ENCODE data around the gene R3HDM1. TPM values are rescaled to one million over a fixed set of nuclear protein-coding genes. Genes with fewer than 3 reads are reported as not detected.

R3HDM1 gene
- total and polyA plus RNA-seq, 2 donors (not counting 1 experiment from before 2014, with no cell fraction given): 12.4 to 33.1 TPM

DNA sequence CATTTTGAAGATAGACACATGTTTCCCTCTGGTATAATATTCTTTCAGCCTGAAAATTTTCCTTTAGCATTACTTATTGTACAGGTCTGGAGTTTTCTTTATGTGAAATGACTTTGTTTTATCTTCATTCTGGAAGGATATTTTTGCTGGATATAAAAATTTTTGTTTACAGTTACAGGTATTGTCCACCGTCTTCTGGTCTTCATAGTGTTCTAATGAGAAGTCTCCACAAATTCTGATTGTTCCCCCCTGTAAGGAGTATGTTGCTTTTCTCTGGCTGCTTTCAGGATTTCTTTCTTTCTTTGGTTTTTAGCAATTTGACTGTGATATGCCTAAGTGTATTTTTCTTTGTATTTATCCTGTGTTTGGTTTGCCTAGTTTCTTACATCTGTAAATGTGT is 225.4 kb downstream of the R3HDM1 start:
- H2AFZ ChIP-seq (ENCODE audit: low read length): no peak overlapping the region
- DNase-seq (ENCODE audit: low read depth in 2 of 2): no peak
- no peak overlapping the region for H3K27ac ChIP-seq (ENCODE audit: insufficient read depth, low read length)
- H3K36me3 ChIP-seq (ENCODE audit: control insufficient read depth, insufficient read depth, low read length): peaks cover 6% of the 10 kb centered on the region
- no peaks in the 10 kb centered on the region for H3K9me3 ChIP-seq (ENCODE audit: control insufficient read depth, insufficient read depth, low read depth, low read length)
- H3K79me2 ChIP-seq (ENCODE audit: control insufficient read depth, insufficient read depth, low read length): no peaks in the 10 kb centered on the region
- H3K4me2 ChIP-seq (ENCODE audit: extremely low read depth, insufficient read depth, low read length): no peak overlapping the region
- H3K27me3 ChIP-seq (ENCODE audit: control insufficient read depth, insufficient read depth, low read length): no peaks in the 10 kb centered on the region
- no peaks in the 10 kb centered on the region for H3K4me1 ChIP-seq (ENCODE audit: control insufficient read depth, extremely low read depth, insufficient read depth, low read length)
- no peak for TF ChIP-seq EZH2 (IDR thresholded peaks at IDR 0.05; ENCODE audit: low read length, missing control alignments)
- TF ChIP-seq, protein P1, sequence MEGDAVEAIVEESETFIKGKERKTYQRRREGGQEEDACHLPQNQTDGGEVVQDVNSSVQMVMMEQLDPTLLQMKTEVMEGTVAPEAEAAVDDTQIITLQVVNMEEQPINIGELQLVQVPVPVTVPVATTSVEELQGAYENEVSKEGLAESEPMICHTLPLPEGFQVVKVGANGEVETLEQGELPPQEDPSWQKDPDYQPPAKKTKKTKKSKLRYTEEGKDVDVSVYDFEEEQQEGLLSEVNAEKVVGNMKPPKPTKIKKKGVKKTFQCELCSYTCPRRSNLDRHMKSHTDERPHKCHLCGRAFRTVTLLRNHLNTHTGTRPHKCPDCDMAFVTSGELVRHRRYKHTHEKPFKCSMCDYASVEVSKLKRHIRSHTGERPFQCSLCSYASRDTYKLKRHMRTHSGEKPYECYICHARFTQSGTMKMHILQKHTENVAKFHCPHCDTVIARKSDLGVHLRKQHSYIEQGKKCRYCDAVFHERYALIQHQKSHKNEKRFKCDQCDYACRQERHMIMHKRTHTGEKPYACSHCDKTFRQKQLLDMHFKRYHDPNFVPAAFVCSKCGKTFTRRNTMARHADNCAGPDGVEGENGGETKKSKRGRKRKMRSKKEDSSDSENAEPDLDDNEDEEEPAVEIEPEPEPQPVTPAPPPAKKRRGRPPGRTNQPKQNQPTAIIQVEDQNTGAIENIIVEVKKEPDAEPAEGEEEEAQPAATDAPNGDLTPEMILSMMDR (conservative IDR thresholded peaks at IDR 0.05 in 1 of 2, IDR thresholded peaks at IDR 0.05 in 1 of 2; ENCODE audit: low read depth in 1 of 2, low read length in 2 of 2): no peak
- H4K20me1 ChIP-seq (ENCODE audit: control insufficient read depth, extremely low read depth, insufficient read depth, low read length): no peaks in the 10 kb centered on the region
- no peak overlapping the region for H3K4me3 ChIP-seq (replicated peaks in 1 of 4; ENCODE audit: control extremely low read depth in 1 of 4, insufficient read depth in 1 of 4, low read depth in 3 of 4, low read length in 4 of 4)
- H3K9ac ChIP-seq (ENCODE audit: insufficient read depth, low read length): no peak overlapping the region

DNA sequence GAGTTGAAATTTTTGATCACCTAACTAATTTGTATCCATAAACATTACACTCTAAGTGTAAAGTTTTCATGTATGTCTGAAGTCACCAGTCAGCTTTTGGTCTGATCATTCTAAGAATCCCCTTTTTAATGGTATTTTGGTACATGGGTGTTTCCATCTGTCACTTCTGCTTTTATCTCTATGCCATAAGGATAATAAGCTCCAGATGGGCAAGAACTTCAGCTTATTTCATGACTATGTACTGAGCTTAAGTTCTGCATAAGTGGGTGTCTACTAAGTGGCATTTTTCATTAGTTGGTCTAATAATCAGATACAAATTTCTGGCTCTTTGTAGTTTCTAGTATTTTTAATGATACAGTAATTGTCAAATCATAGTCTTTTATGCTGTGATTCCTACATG is 230.7 kb downstream of the R3HDM1 start:
- Histone ChIP-seq H3K4me3 (replicated peaks in 1 of 4; ENCODE audit: control extremely low read depth in 1 of 4, insufficient read depth in 1 of 4, low read depth in 3 of 4, low read length in 4 of 4) (no peak overlapping the region), H4K20me1 (ENCODE audit: control insufficient read depth, extremely low read depth, insufficient read depth, low read length) (no peaks in the 10 kb centered on the region), H3K27me3 (ENCODE audit: control insufficient read depth, insufficient read depth, low read length) (no peaks in the 10 kb centered on the region), H3K9ac (ENCODE audit: insufficient read depth, low read length) (no peak overlapping the region), H3K4me2 (ENCODE audit: extremely low read depth, insufficient read depth, low read length) (no peak overlapping the region), H3K27ac (ENCODE audit: insufficient read depth, low read length) (no peak overlapping the region), H3K9me3 (ENCODE audit: control insufficient read depth, insufficient read depth, low read depth, low read length) (no peaks in the 10 kb centered on the region), H3K79me2 (ENCODE audit: control insufficient read depth, insufficient read depth, low read length) (no peaks in the 10 kb centered on the region), H2AFZ (ENCODE audit: low read length) (no peak overlapping the region), H3K36me3 (ENCODE audit: control insufficient read depth, insufficient read depth, low read length) (peaks cover 3% of the 10 kb centered on the region), H3K4me1 (ENCODE audit: control insufficient read depth, extremely low read depth, insufficient read depth, low read length) (no peaks in the 10 kb centered on the region)
- no peak for DNase-seq (ENCODE audit: low read depth in 2 of 2)
- TF ChIP-seq, protein P1 (conservative IDR thresholded peaks at IDR 0.05 in 1 of 2, IDR thresholded peaks at IDR 0.05 in 1 of 2; ENCODE audit: low read depth in 1 of 2, low read length in 2 of 2): no peak
- no peak for TF ChIP-seq EZH2 (IDR thresholded peaks at IDR 0.05; ENCODE audit: low read length, missing control alignments)

GRCh38 chr2:135762530-135762929 is 231.2 kb downstream of the R3HDM1 start:
- Histone ChIP-seq H3K4me2 (ENCODE audit: extremely low read depth, insufficient read depth, low read length) (no peak overlapping the region), H3K79me2 (ENCODE audit: control insufficient read depth, insufficient read depth, low read length) (no peaks in the 10 kb centered on the region), H3K36me3 (ENCODE audit: control insufficient read depth, insufficient read depth, low read length) (peaks cover 5% of the 10 kb centered on the region)

More at GRCh38 chr2:135762530-135762929, 231.2 kb downstream of the R3HDM1 start:
- H3K9ac ChIP-seq (ENCODE audit: insufficient read depth, low read length): no peak overlapping the region
- H4K20me1 ChIP-seq (ENCODE audit: control insufficient read depth, extremely low read depth, insufficient read depth, low read length): no peaks in the 10 kb centered on the region
- H3K27ac ChIP-seq (ENCODE audit: insufficient read depth, low read length): no peak overlapping the region
- H2AFZ ChIP-seq (ENCODE audit: low read length): no peak overlapping the region
- H3K9me3 ChIP-seq (ENCODE audit: control insufficient read depth, insufficient read depth, low read depth, low read length): no peaks in the 10 kb centered on the region
- H3K27me3 ChIP-seq (ENCODE audit: control insufficient read depth, insufficient read depth, low read length): no peaks in the 10 kb centered on the region
- no peak for DNase-seq (ENCODE audit: low read depth in 2 of 2)
- H3K4me3 ChIP-seq (replicated peaks in 1 of 4; ENCODE audit: control extremely low read depth in 1 of 4, insufficient read depth in 1 of 4, low read depth in 3 of 4, low read length in 4 of 4): no peak overlapping the region
- H3K4me1 ChIP-seq (ENCODE audit: control insufficient read depth, extremely low read depth, insufficient read depth, low read length): no peaks in the 10 kb centered on the region
- no peak for TF ChIP-seq EZH2 (IDR thresholded peaks at IDR 0.05; ENCODE audit: low read length, missing control alignments)
- TF ChIP-seq, protein P1 (conservative IDR thresholded peaks at IDR 0.05 in 1 of 2, IDR thresholded peaks at IDR 0.05 in 1 of 2; ENCODE audit: low read depth in 1 of 2, low read length in 2 of 2): no peak
